Measurements from ENCODE around the gene CABYR. TPM values are rescaled to one million over a fixed set of nuclear protein-coding genes. Genes with fewer than 3 reads are reported as not detected.

CABYR gene
- total RNA-seq, 4 donors from 2014 or later: 0.76 to 3.6 (median 1.2) TPM

- Histone ChIP-seq H3K27ac (no peak overlapping the region), H3K4me1 (no peaks in the 10 kb centered on the region), H3K27me3 (no peaks in the 10 kb centered on the region), H3K36me3 (no peaks in the 10 kb centered on the region), H3K9me3 (no peaks in the 10 kb centered on the region), H3K4me3 (no peak overlapping the region)
- no peak for DNase-seq (ENCODE audit: low spot score in 2 of 2)
- 71% methylated on average over 1 of the region's 1 CpG for WGBS
- TF ChIP-seq POLR2AphosphoS5 (IDR thresholded peaks at IDR 0.05) (no peak), POLR2A (IDR thresholded peaks at IDR 0.05) (no peak), EP300 (IDR thresholded peaks at IDR 0.05) (no peak), CTCF (IDR thresholded peaks at IDR 0.05) (no peak)
Observed at GRCh38 chr18:24197412-24197811, 58.5 kb downstream of the CABYR start.

GRCh38 chr18:24198461-24198860, 59.6 kb downstream of the CABYR start:
- Histone ChIP-seq H3K4me1 (no peaks in the 10 kb centered on the region), H3K9me3 (no peaks in the 10 kb centered on the region), H3K4me3 (no peak overlapping the region), H3K36me3 (no peaks in the 10 kb centered on the region), H3K27me3 (no peaks in the 10 kb centered on the region), H3K27ac (no peak overlapping the region)
- 96% methylated on average over 9 of the region's 9 CpGs for WGBS
- no peak for TF ChIP-seq POLR2A (IDR thresholded peaks at IDR 0.05)
- TF ChIP-seq POLR2AphosphoS5 (IDR thresholded peaks at IDR 0.05): no peak
- TF ChIP-seq CTCF (IDR thresholded peaks at IDR 0.05): no peak
- TF ChIP-seq EP300 (IDR thresholded peaks at IDR 0.05): no peak
- DNase-seq (ENCODE audit: low spot score in 2 of 2): no peak

GRCh38 chr18:24199372-24199962, 60.6 kb downstream of the CABYR start:
- no peaks in the 10 kb centered on the region for H3K9me3 ChIP-seq
- no peak for DNase-seq (ENCODE audit: low spot score in 2 of 2)
- no peaks in the 10 kb centered on the region for H3K4me1 ChIP-seq
- TF ChIP-seq CTCF (IDR thresholded peaks at IDR 0.05) (no peak), POLR2A (IDR thresholded peaks at IDR 0.05) (no peak), EP300 (IDR thresholded peaks at IDR 0.05) (no peak), POLR2AphosphoS5 (IDR thresholded peaks at IDR 0.05) (no peak)
- no peak overlapping the region for H3K27ac ChIP-seq
- no peaks in the 10 kb centered on the region for H3K36me3 ChIP-seq
- no peak overlapping the region for H3K4me3 ChIP-seq
- no peaks in the 10 kb centered on the region for H3K27me3 ChIP-seq
- 84% methylated on average over 5 of the region's 5 CpGs for WGBS

DNA sequence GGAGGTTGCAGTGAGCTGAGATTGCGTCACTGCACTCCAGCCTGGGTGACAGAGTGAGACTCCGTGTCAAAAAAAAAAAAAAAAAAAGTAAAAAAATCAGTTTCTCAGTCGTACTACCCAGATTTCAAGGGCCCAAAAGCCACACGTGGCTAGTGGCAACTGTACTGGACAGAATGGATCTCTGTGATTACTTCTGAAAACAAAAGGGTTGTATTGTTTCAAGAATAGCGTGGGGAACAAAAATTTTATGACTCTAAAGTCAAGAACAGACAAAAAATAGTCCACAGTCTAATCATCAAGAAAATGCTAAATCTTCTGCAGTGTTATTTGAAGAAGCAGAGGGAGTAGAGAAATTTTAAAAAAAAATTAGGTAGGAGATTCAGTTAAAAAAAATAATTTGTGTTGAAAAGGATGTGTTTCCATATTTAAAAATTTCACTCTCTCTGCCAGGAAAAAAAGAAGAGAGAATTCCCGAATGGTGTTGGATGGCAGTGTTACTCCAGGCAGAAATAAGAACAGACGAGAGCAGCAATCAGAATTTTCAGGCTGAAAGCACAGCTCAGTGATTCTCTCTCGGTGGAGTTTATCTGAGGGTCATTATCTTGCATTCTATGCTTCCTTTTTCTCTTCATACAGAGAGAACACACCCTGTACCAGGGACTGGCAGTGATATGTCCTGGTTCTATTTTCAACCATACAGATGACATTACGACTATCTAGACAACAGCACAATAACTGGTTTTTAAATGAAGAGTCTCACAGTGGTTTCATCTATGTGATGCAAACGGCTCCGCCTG, 61.8 kb downstream of the CABYR start:
- Histone ChIP-seq H3K36me3 (no peaks in the 10 kb centered on the region), H3K4me3 (no peak overlapping the region), H3K9me3 (no peaks in the 10 kb centered on the region), H3K27ac (no peak overlapping the region), H3K4me1 (no peaks in the 10 kb centered on the region), H3K27me3 (no peaks in the 10 kb centered on the region)
- DNase-seq (ENCODE audit: low spot score in 2 of 2): no peak
- TF ChIP-seq EP300 (IDR thresholded peaks at IDR 0.05) (no peak), CTCF (IDR thresholded peaks at IDR 0.05) (no peak), POLR2AphosphoS5 (IDR thresholded peaks at IDR 0.05) (no peak), POLR2A (IDR thresholded peaks at IDR 0.05) (no peak)
- WGBS: 57% methylated on average over 11 of the region's 11 CpGs
